Stimulated activated CD8-positive, alpha-beta memory T cell treated with anti-CD3 and anti-CD28 coated beads, Interleukin-15, amount 100 ng/mL, for 1 hour (primary cell): ENCODE data around the gene MAPK1IP1L.

Experiments used
- DNase-seq: peaks from one replicate; pipeline ENCODE4 v3.0.0-alpha.2; 2020; ENCODE audit warnings: low read depth

The MAPK1IP1L gene

DNA sequence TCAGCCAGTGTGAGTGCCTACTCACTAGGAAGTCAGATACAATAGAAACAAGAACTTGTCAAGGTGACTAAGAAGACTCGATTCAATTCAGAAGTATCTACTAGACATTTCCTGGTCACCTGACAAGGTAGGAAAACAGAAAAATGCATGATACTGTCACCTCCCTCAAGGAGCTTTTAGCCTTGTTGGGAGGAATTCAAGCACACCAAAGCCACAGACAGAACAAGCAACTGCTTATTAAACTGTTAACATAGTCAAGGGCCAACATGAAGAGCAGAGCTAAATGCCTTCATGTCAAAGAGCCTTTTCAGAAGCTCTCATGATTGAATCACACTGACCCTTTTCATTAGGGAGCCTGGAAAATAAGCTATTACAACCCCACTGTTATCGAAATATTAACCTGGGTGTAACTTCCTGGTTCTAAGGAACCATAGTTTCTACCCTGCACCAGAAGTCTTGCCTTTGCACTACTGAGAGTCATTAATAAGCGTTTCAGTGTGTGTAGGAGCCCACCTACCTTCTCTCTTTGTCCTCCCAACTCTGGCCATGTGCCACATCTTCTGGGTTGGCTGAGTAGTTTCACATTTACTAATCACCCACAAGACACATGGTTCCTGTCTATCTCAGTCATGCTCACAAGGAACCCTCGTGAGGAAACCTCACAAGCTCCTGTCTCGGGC is 46.6 kb downstream of the MAPK1IP1L start:
- DNase-seq = no peak

GRCh38 chr14:55098561-55098898 is 47.1 kb downstream of the MAPK1IP1L start:
- no peak for DNase-seq

DNA sequence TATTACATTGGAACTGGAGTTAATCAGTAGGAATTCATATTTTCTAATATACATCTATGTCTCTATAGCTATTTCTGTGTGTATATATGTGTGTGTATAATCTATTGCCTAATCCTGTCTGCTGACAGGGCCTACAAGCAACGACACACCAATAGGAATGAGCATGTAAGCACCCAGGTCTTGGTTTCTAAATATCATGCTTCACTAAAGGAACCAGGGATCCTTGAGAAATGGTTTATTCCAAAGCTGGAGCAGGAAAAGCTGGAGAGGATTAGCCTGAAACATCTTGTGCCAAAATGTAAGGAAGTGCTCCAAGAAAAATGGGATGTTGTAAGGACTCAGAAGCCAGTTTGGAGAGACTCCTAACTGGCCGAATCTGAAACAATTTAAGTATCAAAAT is 48.3 kb downstream of the MAPK1IP1L start:
- no peak for DNase-seq

- DNase-seq = no peak
Measured at GRCh38 chr14:55101698-55102097, 50.3 kb downstream of the MAPK1IP1L start.

- no peak for DNase-seq
Measured at GRCh38 chr14:55102141-55102621, 50.7 kb downstream of the MAPK1IP1L start.

- no peak for DNase-seq
Measured at GRCh38 chr14:55103005-55103640, 51.7 kb downstream of the MAPK1IP1L start.

GRCh38 chr14:55103971-55104954 is 52.8 kb downstream of the MAPK1IP1L start:
- DNase-seq = no peak

DNA sequence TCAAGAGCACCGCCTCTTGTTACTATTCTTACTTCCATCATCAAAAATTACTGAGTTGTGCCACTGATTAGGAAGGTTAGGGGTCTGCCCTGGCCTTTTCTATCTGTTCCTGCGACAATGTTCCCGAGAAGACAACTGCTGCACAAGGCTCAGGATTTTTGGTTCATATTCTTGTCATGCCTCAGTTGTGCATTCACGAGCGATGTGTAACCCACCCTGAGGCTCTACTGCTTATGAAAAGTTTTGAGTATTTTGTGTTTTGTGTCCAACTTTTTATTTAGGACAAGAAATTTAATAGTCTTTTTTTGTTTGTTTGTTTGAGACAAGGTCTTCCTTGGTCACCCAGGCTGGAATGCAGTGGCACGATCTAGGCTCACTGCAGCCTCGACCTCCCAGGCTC is 54.5 kb downstream of the MAPK1IP1L start:
- DNase-seq = no peak

DNA sequence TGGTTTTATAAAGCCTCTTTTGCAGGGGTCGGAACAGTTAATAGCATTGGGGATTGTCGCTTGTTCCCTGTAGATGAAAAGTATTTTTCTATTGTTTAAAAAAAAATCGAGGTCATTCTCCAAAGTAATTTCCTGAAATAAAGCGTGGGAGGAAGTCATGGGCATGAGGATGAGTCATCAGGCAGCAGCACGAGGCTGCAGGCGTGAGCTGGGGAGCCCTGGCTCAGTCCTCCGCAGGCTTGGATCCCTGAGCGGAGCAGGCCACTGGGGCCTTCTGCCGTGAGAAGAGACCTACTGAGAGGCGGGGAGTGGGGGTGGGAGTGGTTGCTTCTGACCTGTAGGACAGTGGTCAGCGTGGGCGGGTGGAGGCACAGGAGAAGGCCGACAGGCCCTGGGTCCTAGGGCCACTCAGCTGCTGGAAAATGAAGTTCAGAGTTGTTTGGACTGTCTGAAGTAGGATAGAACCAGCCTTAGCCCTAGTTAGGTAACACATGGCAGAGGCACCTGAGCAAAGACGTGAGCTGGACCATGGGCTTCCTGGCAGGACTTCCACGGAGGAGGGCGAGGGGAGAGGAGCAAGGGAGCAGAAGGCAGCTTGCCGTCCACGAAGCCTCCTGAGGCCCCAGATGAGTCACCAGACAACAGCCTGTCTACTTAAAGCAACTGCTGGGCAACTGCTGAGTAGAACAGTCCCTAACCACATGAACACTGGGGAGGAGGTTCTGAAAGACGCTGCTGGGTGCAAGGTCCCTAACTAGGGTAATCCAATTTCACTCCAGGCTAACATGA is 56.5 kb downstream of the MAPK1IP1L start:
- no peak for DNase-seq

DNA sequence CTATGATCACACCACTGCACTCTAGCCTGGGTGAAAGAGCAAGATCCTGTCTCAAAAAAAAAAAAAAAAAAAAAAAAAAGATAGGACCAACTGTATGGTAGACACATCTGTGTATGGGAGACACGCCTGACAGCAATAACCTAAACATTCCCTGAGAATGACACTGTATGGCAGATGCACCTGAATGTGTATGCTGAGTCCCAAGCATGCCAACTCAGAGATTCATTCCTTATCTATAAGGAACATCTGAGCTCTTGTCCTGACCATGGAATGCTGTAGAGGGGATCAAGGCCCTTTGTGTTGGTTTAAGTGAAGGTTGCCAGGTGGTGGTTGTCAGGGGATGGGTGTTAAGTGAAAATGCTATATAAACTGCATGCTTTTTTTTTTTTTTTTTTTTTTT is 58.4 kb downstream of the MAPK1IP1L start:
- no peak for DNase-seq

DNA sequence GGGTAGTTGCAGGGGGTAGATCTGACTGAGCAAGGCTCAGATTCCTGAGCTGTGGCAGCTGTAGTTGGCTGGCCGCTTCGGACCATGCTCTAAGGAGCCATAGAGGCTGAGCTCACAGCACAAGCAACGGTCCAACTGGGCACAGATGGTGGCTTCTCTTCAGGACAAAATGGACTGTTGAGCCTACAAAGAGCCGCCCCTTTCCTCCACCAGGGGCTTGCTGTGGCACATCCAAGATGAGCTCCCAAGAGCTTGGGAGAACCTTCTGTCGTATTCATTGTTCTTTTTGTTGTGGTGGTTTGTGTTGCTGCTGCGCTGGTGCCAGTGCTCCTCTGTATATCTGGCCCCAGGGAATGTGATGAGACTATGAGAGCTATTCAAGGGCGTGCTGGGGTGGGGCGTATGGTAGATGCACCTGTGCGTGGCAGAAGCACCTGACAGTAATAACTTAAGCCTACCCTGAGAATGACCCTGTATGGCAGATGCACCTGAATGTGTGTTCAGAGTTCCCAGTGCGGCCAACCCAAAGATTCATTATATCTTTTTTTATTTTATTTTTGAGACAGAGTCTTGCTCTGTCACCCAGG is 59.8 kb downstream of the MAPK1IP1L start:
- no peak for DNase-seq

GRCh38 chr14:55114720-55115119 is 63.3 kb downstream of the MAPK1IP1L start:
- no peak for DNase-seq

DNA sequence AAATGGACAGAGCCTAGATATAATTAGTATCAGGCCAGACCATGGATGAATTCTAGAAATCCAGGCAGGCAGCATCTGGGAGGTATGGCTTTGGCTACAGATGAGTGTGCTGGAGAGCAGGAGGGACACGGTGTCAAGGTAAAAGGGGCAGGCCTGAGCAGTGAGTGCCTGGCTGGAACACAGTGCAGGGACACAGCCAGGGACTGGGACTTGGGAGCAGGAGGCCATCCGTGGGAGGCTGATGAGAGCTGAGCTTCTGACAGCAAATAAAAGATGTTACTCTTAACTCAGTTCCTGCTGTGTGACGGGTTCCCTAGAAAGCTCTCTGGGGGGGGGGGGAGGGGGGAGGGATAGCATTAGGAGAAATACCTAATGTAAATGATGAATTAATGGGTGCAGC is 64.0 kb downstream of the MAPK1IP1L start:
- no peak for DNase-seq

DNA sequence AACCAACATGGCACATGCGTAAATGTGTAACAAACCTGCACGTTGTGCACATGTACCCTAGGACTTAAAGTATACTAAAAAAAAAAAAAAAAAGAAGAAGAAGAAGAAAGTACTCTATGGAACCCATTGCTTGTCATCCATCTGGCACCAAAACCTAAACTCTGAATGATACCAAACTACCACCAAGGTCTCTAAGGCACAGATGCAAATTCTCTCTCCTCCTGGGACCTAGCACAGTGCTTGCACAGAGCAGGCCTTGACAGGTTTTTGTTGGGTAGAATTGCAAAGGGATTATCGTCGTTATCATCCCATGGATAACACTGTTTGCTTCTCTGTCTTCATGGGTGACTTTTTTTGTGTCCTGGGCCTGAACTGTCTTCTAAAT is 64.4 kb downstream of the MAPK1IP1L start:
- DNase-seq = no peak

GRCh38 chr14:55116246-55117030 is 65.0 kb downstream of the MAPK1IP1L start:
- no peak for DNase-seq

DNA sequence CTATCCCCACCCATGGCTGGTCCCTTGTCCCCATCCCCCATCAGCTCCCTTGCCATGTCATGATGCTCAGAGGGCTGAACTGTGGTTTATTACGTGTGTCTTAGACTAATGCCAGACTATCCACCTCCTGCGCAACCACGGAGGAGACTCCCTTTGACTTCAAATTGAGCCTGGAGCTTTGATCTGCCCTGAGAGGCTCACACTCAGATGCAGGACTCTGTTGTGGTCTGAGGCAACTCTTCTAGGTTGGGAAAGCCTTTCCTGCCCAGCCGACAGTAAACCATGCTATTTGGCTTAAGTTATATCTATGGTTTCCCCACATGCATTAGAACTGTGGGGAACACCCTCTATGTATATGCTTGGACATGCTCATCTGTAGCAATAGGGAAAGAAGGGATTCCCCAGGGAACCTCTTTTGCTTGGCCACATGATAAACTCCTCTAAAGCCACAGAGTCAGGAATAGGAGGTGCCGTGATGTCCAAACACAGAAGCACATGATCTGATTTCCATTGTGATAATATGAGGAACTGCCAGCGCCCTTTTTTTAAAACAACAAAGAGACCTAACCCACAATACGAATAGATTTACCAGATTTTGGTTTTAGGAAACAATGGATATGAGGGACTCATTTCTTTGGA is 66.5 kb downstream of the MAPK1IP1L start:
- no peak for DNase-seq

DNA sequence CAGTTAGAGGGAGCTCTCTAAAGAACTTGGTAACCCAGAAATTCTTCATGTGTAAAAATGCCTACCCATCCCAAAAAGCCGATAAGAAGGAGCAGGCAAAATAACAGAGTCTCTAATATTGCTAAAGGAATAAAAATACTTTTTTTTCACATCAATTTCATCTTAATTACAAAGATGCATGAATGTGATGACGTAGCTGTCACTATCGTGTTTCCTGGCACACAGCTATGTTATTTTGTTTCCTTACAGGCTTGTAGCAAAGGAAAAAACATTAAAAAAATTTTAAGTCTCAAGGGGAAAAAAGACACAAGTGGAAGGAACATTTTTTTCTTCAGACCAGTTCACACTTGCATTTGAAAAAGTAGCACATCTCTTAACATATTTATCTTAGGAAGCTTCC is 67.3 kb downstream of the MAPK1IP1L start:
- no peak for DNase-seq
